Ovary (tissue), 3 donors: ENCODE measurements around the gene OLFM1.

Experiments
- EP300 ChIP-seq: sonication (generic); formaldehyde crosslinking; IDR thresholded peaks from one replicate; pipeline ENCODE4 v1.6.1; 2017; ENCODE audit warnings: antibody characterized with exemption
- POLR2A ChIP-seq: fragments of 450-650 bp; IDR thresholded peaks from one replicate; pipeline ENCODE4 v1.6.1; 2017; ENCODE audit warnings: antibody characterized with exemption, mild to moderate bottlenecking, moderate library complexity
- TF ChIP-seq, protein P1 (sequence below), 3 donors: fragments of 450-650 bp in 2 of 3; fragments of 200-600 bp in 1 of 3; IDR thresholded peaks; one replicate each; pipeline versions ENCODE4 v1.5.1 to v1.8.0; 2016 to 2022; ENCODE audit warnings: antibody characterized with exemption in 3 of 3, mild to moderate bottlenecking in 1 of 3
- donor health status: DM: no; HTN: no; CAD: no.

DNA sequence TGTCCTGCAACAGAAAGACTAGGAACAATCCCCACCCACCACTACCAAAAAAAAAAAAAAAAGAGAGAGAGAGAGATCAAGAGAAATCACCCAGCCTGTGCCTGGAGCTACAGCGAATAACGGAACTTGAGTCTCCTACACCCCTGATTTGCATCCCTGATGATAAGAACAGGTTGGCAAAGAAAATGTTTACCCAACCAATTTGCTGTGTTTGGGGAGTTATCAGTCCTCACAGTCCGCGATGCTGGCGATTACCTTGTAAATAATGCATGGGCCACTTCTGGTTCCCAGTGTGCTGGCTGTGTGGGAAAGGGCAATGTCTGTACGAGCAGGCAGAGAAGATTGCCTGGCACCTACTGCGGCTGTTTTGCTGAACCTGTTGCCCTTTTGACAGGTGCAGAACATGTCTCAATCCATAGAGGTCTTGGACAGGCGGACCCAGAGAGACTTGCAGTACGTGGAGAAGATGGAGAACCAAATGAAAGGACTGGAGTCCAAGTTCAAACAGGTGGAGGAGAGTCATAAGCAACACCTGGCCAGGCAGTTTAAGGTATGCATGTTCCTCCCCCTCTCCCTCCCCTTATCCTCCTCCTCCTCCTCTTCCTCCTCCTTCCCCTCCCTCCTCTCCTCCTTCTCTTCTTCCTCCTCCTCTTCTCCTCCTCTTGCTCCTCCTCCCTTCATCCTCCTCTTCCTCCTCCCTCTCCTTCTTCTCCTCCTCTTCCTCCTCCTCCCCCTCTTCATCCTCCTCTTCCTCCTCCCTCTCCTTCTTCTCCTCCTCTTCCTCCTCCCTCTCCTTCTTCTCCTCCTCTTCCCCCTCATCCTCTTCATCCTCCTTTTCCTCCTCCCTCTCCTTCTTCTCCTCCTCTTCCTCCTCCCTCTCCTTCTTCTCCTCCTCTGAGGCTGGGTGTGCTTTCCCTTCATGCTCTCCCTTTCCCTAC is 8.3 kb downstream of the OLFM1 start:
- TF ChIP-seq, protein P1, sequence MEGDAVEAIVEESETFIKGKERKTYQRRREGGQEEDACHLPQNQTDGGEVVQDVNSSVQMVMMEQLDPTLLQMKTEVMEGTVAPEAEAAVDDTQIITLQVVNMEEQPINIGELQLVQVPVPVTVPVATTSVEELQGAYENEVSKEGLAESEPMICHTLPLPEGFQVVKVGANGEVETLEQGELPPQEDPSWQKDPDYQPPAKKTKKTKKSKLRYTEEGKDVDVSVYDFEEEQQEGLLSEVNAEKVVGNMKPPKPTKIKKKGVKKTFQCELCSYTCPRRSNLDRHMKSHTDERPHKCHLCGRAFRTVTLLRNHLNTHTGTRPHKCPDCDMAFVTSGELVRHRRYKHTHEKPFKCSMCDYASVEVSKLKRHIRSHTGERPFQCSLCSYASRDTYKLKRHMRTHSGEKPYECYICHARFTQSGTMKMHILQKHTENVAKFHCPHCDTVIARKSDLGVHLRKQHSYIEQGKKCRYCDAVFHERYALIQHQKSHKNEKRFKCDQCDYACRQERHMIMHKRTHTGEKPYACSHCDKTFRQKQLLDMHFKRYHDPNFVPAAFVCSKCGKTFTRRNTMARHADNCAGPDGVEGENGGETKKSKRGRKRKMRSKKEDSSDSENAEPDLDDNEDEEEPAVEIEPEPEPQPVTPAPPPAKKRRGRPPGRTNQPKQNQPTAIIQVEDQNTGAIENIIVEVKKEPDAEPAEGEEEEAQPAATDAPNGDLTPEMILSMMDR (IDR thresholded peaks at IDR 0.05), result no peak
- TF ChIP-seq POLR2A (no peak), EP300 (no peak)
